ENCODE measurements around the gene ADPGK. TPM values are rescaled to one million over a fixed set of nuclear protein-coding genes. Genes with fewer than 3 reads are reported as not detected.

Gene ADPGK
- total and polyA plus RNA-seq, 4 donors, result 53.9 to 102 (median 92.4) TPM

GRCh38 chr15:72790302-72790910 lies 6.8 kb upstream of the ADPGK start:
- Histone ChIP-seq H3K36me3 (ENCODE audit: control insufficient read depth in 4 of 4, insufficient read depth in 4 of 4, low read length in 4 of 4) (no peaks in the 10 kb centered on the region), H3K4me3 (no peak overlapping the region), H3K9ac (ENCODE audit: insufficient read depth in 1 of 2, low read length in 2 of 2) (no peak overlapping the region), H3K9me3 (ENCODE audit: control insufficient read depth in 4 of 4, insufficient read depth in 3 of 4, low read length in 3 of 4) (no peaks in the 10 kb centered on the region), H3K27ac (ENCODE audit: low read depth in 1 of 2, low read length in 1 of 2) (no peak overlapping the region), H3K27me3 (ENCODE audit: control insufficient read depth in 3 of 3, insufficient read depth in 3 of 3, low read length in 2 of 3) (peaks cover 0 to 2% (median 0%) of the 10 kb centered on the region in 3 donors), H3K4me1 (ENCODE audit: control insufficient read depth in 5 of 5, insufficient read depth in 5 of 5, low read length in 5 of 5) (peaks cover 0 to 18% (median 5%) of the 10 kb centered on the region in 5 donors)
- 48 to 87% methylated on average over 1 of the region's 1 CpG for WGBS, 2 donors
- DNase-seq, result no peak
- no peak for TF ChIP-seq CTCF (IDR thresholded peaks at IDR 0.05; ENCODE audit: control extremely low read depth, extremely low read depth)
- no peak for ATAC-seq (ENCODE audit: insufficient read depth, low FRiP score)

- H3K4me3 ChIP-seq, result no peak overlapping the region
- H3K27ac ChIP-seq (ENCODE audit: low read depth in 1 of 2, low read length in 1 of 2), result no peak overlapping the region
- peaks cover under 1 to 29% (median 17%) of the 10 kb centered on the region in 5 donors for H3K4me1 ChIP-seq (ENCODE audit: control insufficient read depth in 5 of 5, insufficient read depth in 5 of 5, low read length in 5 of 5)
- ATAC-seq (ENCODE audit: insufficient read depth, low FRiP score) (no peak), DNase-seq (no peak)
- TF ChIP-seq CTCF (IDR thresholded peaks at IDR 0.05; ENCODE audit: control extremely low read depth, extremely low read depth), result no peak
- H3K9me3 ChIP-seq (ENCODE audit: control insufficient read depth in 4 of 4, insufficient read depth in 3 of 4, low read length in 3 of 4), result no peaks in the 10 kb centered on the region
- 87 to 97% methylated on average over 1 of the region's 1 CpG for WGBS, 2 donors
- H3K36me3 ChIP-seq (ENCODE audit: control insufficient read depth in 4 of 4, insufficient read depth in 4 of 4, low read length in 4 of 4), result no peaks in the 10 kb centered on the region
- no peak overlapping the region for H3K9ac ChIP-seq (ENCODE audit: insufficient read depth in 1 of 2, low read length in 2 of 2)
- no peaks in the 10 kb centered on the region for H3K27me3 ChIP-seq (ENCODE audit: control insufficient read depth in 3 of 3, insufficient read depth in 3 of 3, low read length in 2 of 3)
Measured at GRCh38 chr15:72787526-72787925, 4.0 kb upstream of the ADPGK start.

- H3K9me3 ChIP-seq (ENCODE audit: control insufficient read depth in 4 of 4, insufficient read depth in 3 of 4, low read length in 3 of 4), result no peaks in the 10 kb centered on the region
- no peak overlapping the region for H3K9ac ChIP-seq (ENCODE audit: insufficient read depth in 1 of 2, low read length in 2 of 2)
- H3K27ac ChIP-seq (ENCODE audit: low read depth in 1 of 2, low read length in 1 of 2), result no peak overlapping the region
- no peak for TF ChIP-seq CTCF (IDR thresholded peaks at IDR 0.05; ENCODE audit: control extremely low read depth, extremely low read depth)
- no peak for DNase-seq
- H3K4me1 ChIP-seq (ENCODE audit: control insufficient read depth in 5 of 5, insufficient read depth in 5 of 5, low read length in 5 of 5), result peaks cover 2 to 35% (median 19%) of the 10 kb centered on the region in 5 donors
- H3K27me3 ChIP-seq (ENCODE audit: control insufficient read depth in 3 of 3, insufficient read depth in 3 of 3, low read length in 2 of 3), result no peaks in the 10 kb centered on the region
- no peak for ATAC-seq (ENCODE audit: insufficient read depth, low FRiP score)
- H3K4me3 ChIP-seq, result no peak overlapping the region
- H3K36me3 ChIP-seq (ENCODE audit: control insufficient read depth in 4 of 4, insufficient read depth in 4 of 4, low read length in 4 of 4), result peaks cover 0 to under 1% (median 0%) of the 10 kb centered on the region in 4 donors
- WGBS, 2 donors, result 83 to 86% methylated on average over 8 of the region's 8 CpGs
Measured at GRCh38 chr15:72786676-72787345, 3.3 kb upstream of the ADPGK start.
